Fibroblast of gingiva (primary cell): ENCODE measurements around the gene SERPINA1.
"Not testable (repeated sequence)": the region's sequence is repeated elsewhere in the genome, so short reads cannot be mapped to it uniquely, and the experiment has no call there.

Experiments used
- DNase-seq: peaks from one replicate; pipeline ENCODE4 v3.0.0-alpha.2; 2011; ENCODE audit warnings: low read depth

The SERPINA1 gene

GRCh38 chr14:94369766-94370523 lies 18.5 kb downstream of the SERPINA1 start:
- not testable (repeated sequence) for DNase-seq

- no peak for DNase-seq
These were observed 19.4 kb downstream of the SERPINA1 start for GRCh38 chr14:94368956-94369355.

GRCh38 chr14:94368243-94368590 lies 20.2 kb downstream of the SERPINA1 start:
- DNase-seq: no peak

- no peak for DNase-seq
These were observed 20.8 kb downstream of the SERPINA1 start for GRCh38 chr14:94367347-94368242.

- no peak for DNase-seq
These were observed 22.1 kb downstream of the SERPINA1 start, which contains the start of gene SERPINA2 for GRCh38 chr14:94366146-94366915. SERPINA2 (minus strand) TSS chr14:94366698.

GRCh38 chr14:94365624-94366023 lies 22.8 kb downstream of the SERPINA1 start:
- no peak for DNase-seq

GRCh38 chr14:94364964-94365363 lies 23.4 kb downstream of the SERPINA1 start:
- DNase-seq: no peak

- no peak for DNase-seq
These were observed 24.4 kb downstream of the SERPINA1 start for GRCh38 chr14:94364037-94364436.

GRCh38 chr14:94363151-94363624 lies 25.2 kb downstream of the SERPINA1 start:
- DNase-seq: no peak

- no peak for DNase-seq
These were observed 25.7 kb downstream of the SERPINA1 start for GRCh38 chr14:94362614-94363133.

GRCh38 chr14:94361682-94362081 lies 26.7 kb downstream of the SERPINA1 start:
- no peak for DNase-seq

- no peak for DNase-seq
These were observed 27.3 kb downstream of the SERPINA1 start for GRCh38 chr14:94360945-94361565.

- DNase-seq: no peak
These were observed 31.2 kb downstream of the SERPINA1 start for GRCh38 chr14:94357166-94357565.

GRCh38 chr14:94356379-94357056 lies 31.9 kb downstream of the SERPINA1 start:
- no peak for DNase-seq

- DNase-seq: peak; percentile 86
These were observed 33.1 kb downstream of the SERPINA1 start for GRCh38 chr14:94355191-94355794.

- no peak for DNase-seq
These were observed 33.7 kb downstream of the SERPINA1 start for GRCh38 chr14:94354638-94355185.

- not testable (repeated sequence) for DNase-seq
These were observed 34.2 kb downstream of the SERPINA1 start for GRCh38 chr14:94354190-94354589.

- no peak for DNase-seq
These were observed 39.1 kb downstream of the SERPINA1 start for GRCh38 chr14:94349276-94349675.

GRCh38 chr14:94348836-94349235 lies 39.6 kb downstream of the SERPINA1 start:
- DNase-seq: no peak

- no peak for DNase-seq
These were observed 41.6 kb downstream of the SERPINA1 start for GRCh38 chr14:94346841-94347240.
